ENCODE data around the gene MOCS2.
A peak's percentile ranks its signal among the peaks of the same experiment; 100 is the strongest.

Gene MOCS2, protein sequence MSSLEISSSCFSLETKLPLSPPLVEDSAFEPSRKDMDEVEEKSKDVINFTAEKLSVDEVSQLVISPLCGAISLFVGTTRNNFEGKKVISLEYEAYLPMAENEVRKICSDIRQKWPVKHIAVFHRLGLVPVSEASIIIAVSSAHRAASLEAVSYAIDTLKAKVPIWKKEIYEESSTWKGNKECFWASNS
- long read RNA-seq, transcript MOCS2-203 (7 exons, 1,337 nt): major isoform, 43 of 46 reads
- long read RNA-seq, partial matches to known transcripts: 0 of 46 reads
- long read RNA-seq, other reads (novel, unspliced or antisense): 1 of 46 reads

DNA sequence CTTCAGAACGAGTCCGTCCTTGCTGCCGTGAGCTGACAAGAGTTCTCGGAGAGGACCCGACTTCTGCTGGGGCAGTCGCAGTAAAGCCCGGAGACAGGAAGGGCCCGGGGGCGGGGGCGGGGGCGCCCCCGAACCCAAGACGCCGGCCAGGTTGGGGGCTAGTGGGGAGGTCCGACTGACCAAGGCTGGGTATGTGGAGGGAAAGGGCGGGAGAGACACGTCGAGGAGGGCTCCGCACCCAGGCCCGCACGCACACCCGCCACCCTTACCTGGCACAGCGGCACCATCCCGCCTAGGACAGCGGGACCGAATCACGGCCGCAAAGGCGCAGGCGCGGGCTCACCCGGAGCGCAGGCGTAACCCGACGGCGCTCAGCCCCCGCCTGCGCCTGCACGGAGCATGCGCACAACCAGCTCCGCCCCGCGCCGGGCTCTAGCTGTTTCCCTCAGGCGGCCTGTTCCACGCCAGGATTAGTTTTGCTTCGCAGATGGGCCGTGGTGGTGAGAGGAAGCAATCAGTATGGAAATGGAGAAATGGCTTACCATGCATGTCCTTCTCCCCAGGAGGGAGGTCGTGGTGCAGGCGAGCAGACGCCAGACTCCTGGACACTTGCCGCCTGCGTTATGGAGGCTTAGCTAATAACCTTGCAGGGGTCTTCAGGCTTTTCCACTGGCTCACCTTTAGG, at the start of gene MOCS2:
Gene MOCS2 (minus strand): TSS at position 315 of the 685 bp plus-strand sequence. CDS start 2,583 bp downstream, outside the sequence.
- Histone ChIP-seq H3K27me3 (ENCODE audit: insufficient read depth, poor library complexity, severe bottlenecking) (no peaks in the 10 kb centered on the region), H3K27ac (replicated peaks) (peak within 1 kb of the TSS; percentile 66), H3K4me3 (replicated peaks; ENCODE audit: insufficient read depth, low read length) (peak within 1 kb of the TSS; percentile 82)
- peak; percentile 63 to 88 for DNase-seq (ENCODE audit: low read depth in 1 of 2, low spot score in 1 of 2)
- TF ChIP-seq POLR2AphosphoS5 (IDR thresholded peaks at IDR 0.05; ENCODE audit: low read depth) (peak; percentile 72), GABPA (IDR thresholded peaks at IDR 0.05; ENCODE audit: low read depth) (no peak), SPI1 (IDR thresholded peaks at IDR 0.05; ENCODE audit: borderline replicate concordance, low read depth) (no peak)
- TF ChIP-seq, protein P1, sequence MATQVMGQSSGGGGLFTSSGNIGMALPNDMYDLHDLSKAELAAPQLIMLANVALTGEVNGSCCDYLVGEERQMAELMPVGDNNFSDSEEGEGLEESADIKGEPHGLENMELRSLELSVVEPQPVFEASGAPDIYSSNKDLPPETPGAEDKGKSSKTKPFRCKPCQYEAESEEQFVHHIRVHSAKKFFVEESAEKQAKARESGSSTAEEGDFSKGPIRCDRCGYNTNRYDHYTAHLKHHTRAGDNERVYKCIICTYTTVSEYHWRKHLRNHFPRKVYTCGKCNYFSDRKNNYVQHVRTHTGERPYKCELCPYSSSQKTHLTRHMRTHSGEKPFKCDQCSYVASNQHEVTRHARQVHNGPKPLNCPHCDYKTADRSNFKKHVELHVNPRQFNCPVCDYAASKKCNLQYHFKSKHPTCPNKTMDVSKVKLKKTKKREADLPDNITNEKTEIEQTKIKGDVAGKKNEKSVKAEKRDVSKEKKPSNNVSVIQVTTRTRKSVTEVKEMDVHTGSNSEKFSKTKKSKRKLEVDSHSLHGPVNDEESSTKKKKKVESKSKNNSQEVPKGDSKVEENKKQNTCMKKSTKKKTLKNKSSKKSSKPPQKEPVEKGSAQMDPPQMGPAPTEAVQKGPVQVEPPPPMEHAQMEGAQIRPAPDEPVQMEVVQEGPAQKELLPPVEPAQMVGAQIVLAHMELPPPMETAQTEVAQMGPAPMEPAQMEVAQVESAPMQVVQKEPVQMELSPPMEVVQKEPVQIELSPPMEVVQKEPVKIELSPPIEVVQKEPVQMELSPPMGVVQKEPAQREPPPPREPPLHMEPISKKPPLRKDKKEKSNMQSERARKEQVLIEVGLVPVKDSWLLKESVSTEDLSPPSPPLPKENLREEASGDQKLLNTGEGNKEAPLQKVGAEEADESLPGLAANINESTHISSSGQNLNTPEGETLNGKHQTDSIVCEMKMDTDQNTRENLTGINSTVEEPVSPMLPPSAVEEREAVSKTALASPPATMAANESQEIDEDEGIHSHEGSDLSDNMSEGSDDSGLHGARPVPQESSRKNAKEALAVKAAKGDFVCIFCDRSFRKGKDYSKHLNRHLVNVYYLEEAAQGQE (IDR thresholded peaks at IDR 0.05; ENCODE audit: insufficient replicate concordance, low read depth): peak; percentile 36
- TF ChIP-seq, protein P2, sequence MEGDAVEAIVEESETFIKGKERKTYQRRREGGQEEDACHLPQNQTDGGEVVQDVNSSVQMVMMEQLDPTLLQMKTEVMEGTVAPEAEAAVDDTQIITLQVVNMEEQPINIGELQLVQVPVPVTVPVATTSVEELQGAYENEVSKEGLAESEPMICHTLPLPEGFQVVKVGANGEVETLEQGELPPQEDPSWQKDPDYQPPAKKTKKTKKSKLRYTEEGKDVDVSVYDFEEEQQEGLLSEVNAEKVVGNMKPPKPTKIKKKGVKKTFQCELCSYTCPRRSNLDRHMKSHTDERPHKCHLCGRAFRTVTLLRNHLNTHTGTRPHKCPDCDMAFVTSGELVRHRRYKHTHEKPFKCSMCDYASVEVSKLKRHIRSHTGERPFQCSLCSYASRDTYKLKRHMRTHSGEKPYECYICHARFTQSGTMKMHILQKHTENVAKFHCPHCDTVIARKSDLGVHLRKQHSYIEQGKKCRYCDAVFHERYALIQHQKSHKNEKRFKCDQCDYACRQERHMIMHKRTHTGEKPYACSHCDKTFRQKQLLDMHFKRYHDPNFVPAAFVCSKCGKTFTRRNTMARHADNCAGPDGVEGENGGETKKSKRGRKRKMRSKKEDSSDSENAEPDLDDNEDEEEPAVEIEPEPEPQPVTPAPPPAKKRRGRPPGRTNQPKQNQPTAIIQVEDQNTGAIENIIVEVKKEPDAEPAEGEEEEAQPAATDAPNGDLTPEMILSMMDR (IDR thresholded peaks at IDR 0.05; ENCODE audit: insufficient read depth, low read length): no peak

DNA sequence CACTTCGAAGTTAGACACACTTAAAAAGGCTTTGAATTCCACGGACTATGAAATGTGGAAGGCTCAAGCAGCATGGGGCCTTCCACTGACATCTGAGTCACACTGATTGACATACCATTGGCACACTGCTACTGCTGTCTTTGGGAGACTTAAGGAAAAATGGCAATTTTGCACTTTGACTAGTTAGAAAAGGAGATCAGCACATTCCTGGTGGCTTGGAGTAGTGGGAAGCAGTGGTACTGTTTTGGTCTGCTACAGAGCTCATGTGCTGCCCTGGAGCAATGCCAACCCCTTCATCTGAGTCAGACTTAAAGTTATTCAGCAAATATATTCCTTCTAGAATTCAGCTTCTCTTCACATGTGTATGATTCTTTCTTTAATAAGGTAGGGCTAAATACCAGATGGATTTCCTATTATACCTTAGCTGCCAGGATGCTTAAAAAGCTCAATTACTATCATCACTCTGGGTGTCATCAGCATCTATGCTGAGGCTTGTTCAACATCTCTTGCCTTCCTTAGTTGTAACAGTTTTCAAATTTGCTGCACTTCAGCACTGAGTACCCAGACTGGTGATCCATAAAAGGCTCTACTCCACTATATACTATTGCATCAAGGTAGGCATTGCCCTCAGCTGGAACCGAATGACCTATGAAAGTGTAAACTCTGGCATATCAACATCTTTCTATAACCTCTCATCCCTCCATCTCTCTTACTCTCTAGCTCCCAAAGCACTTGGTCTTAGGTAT, 42.3 kb upstream of the MOCS2 start:
- no peak overlapping the region for H3K4me3 ChIP-seq (replicated peaks; ENCODE audit: insufficient read depth, low read length)
- H3K27ac ChIP-seq (replicated peaks): no peak overlapping the region
- no peaks in the 10 kb centered on the region for H3K27me3 ChIP-seq (ENCODE audit: insufficient read depth, poor library complexity, severe bottlenecking)
- DNase-seq (ENCODE audit: low read depth in 1 of 2, low spot score in 1 of 2): no peak
- TF ChIP-seq, protein P1 (IDR thresholded peaks at IDR 0.05; ENCODE audit: insufficient replicate concordance, low read depth): no peak
- TF ChIP-seq, protein P2 (IDR thresholded peaks at IDR 0.05; ENCODE audit: insufficient read depth, low read length): no peak
- TF ChIP-seq SPI1 (IDR thresholded peaks at IDR 0.05; ENCODE audit: borderline replicate concordance, low read depth) (no peak), GABPA (IDR thresholded peaks at IDR 0.05; ENCODE audit: low read depth) (no peak), POLR2AphosphoS5 (IDR thresholded peaks at IDR 0.05; ENCODE audit: low read depth) (no peak)

DNA sequence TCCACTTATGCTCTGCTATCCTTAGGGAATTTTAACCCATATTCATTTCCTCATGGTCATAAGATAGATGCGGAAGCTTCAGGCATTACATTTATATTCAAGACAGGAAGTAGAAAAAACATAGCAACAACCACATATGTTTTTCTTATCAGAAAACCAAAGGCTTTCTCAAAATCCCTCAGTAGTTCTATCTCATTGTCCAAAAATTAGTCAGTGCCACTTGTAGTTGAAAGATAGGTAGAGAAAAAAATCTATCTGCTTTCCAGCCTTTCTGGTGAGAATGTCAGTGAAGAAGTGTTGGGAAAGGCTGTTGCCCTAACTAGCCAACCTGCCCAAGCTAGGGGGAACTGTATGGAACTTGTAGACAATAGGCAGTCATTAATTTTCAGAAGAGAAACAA, 23.5 kb upstream of the MOCS2 start:
- Histone ChIP-seq H3K27me3 (ENCODE audit: insufficient read depth, poor library complexity, severe bottlenecking) (no peaks in the 10 kb centered on the region), H3K4me3 (replicated peaks; ENCODE audit: insufficient read depth, low read length) (no peak overlapping the region), H3K27ac (replicated peaks) (no peak overlapping the region)
- no peak for DNase-seq (ENCODE audit: low read depth in 1 of 2, low spot score in 1 of 2)
- TF ChIP-seq, protein P1 (IDR thresholded peaks at IDR 0.05; ENCODE audit: insufficient replicate concordance, low read depth): no peak
- TF ChIP-seq GABPA (IDR thresholded peaks at IDR 0.05; ENCODE audit: low read depth) (no peak), SPI1 (IDR thresholded peaks at IDR 0.05; ENCODE audit: borderline replicate concordance, low read depth) (no peak), POLR2AphosphoS5 (IDR thresholded peaks at IDR 0.05; ENCODE audit: low read depth) (no peak)
- TF ChIP-seq, protein P2 (IDR thresholded peaks at IDR 0.05; ENCODE audit: insufficient read depth, low read length): no peak
